Esophagus muscularis mucosa (tissue), 3 donors: Measurements from ENCODE around the gene PPP1R37.

Source experiments
- POLR2AphosphoS5 ChIP-seq, 2 donors: sonication (generic); formaldehyde crosslinking; IDR thresholded peaks; one replicate each; pipeline ENCODE4 v1.6.1; 2017; ENCODE audit warnings: antibody characterized with exemption in 2 of 2
- TF ChIP-seq, protein P1 (sequence below), 3 experiments: fragments of 200-600 bp in 2 of 3; fragments of 450-650 bp in 1 of 3; sonication (generic) in 2 of 3; IDR thresholded peaks; one replicate each; pipeline ENCODE4 v1.5.1; 2017 to 2019; ENCODE audit warnings: antibody characterized with exemption in 3 of 3, mild to moderate bottlenecking in 2 of 3, moderate library complexity in 1 of 3

DNA sequence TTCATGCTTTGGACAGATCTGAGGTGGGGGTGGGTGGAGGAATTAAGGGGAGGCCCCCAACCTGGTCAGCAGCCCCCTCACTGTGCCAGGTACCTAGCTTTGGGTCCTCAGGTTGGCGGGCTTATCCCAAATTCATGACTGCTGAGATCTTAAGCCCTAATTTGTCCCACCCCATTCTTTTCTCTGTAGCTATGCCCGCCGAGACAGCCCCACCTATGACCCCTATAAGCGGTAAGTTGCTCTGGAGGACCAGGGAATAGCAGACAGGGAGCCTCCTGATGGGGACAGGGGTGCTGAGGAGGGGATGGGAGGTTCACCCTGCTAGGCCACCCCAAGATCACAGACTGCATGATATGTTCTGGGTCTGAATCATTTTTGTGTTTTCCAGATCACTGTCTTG lies 31.0 kb upstream of the PPP1R37 start:
- TF ChIP-seq, protein P1, sequence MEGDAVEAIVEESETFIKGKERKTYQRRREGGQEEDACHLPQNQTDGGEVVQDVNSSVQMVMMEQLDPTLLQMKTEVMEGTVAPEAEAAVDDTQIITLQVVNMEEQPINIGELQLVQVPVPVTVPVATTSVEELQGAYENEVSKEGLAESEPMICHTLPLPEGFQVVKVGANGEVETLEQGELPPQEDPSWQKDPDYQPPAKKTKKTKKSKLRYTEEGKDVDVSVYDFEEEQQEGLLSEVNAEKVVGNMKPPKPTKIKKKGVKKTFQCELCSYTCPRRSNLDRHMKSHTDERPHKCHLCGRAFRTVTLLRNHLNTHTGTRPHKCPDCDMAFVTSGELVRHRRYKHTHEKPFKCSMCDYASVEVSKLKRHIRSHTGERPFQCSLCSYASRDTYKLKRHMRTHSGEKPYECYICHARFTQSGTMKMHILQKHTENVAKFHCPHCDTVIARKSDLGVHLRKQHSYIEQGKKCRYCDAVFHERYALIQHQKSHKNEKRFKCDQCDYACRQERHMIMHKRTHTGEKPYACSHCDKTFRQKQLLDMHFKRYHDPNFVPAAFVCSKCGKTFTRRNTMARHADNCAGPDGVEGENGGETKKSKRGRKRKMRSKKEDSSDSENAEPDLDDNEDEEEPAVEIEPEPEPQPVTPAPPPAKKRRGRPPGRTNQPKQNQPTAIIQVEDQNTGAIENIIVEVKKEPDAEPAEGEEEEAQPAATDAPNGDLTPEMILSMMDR (IDR thresholded peaks at IDR 0.05) = no peak
- no peak for TF ChIP-seq POLR2AphosphoS5 (IDR thresholded peaks at IDR 0.05)
